DMS153 treated with DMSO at 0.1 percent for 48 hours (cell line): ENCODE measurements around the gene TSPAN9.

ENCODE experiments used
- DNase-seq: peaks from one replicate; lab custom pipeline; 2025; ENCODE audit not compliant: unreplicated experiment; lab: John Stamatoyannopoulos, UW

TSPAN9 gene

GRCh38 chr12:3265406-3265805 is 188.2 kb downstream of the TSPAN9 start:
- no peak for DNase-seq

GRCh38 chr12:3266638-3267037 is 189.5 kb downstream of the TSPAN9 start:
- DNase-seq, result no peak

DNA sequence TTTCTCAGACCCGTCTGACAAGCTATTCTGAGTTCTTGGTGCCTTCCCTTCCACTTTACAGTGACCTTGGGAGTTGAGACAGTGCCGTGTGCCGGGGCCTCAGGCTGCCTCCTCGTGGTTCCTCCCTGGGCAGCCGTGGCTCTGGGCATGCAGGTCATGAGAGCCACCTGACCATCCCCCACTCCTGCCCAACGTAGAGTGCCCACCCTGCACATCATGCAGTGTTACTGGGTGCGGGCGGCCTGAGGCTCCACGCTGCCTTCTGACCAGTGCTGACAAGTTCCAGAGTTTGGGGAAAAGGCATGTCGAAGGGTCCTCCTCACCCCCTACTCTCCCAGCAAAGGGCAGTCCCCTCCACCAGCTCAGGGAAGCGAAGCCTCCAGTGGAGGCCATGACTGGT is 190.5 kb downstream of the TSPAN9 start:
- DNase-seq, result no peak

- DNase-seq, result no peak
Observed at GRCh38 chr12:3269594-3269993, 192.4 kb downstream of the TSPAN9 start.

- no peak for DNase-seq
Observed at GRCh38 chr12:3271146-3271545, 194.0 kb downstream of the TSPAN9 start.

GRCh38 chr12:3271639-3272038 is 194.5 kb downstream of the TSPAN9 start:
- no peak for DNase-seq

GRCh38 chr12:3272958-3273357 is 195.8 kb downstream of the TSPAN9 start:
- DNase-seq, result no peak

DNA sequence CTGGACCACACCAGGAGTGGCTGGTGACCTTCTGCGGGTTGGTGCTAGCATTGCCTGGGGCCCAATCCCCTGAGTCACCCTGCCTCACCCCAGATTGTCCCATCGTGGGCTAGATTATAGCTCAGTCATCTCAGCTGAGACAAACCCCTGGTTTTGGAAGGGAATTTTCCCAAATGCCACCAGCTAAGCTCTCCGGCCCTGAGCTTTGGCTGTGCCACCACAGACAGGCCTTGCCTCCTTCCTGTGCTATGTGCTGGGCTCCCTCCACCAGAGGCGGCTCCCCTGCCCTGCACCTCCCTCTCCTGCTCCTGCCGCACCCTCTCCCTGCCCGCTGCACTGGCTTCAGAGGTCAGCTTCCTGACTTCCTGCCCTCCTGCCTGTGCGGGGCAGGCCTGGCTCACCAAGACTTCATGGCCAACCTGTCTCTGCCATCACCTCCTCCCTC is 196.3 kb downstream of the TSPAN9 start:
- DNase-seq, result no peak

DNA sequence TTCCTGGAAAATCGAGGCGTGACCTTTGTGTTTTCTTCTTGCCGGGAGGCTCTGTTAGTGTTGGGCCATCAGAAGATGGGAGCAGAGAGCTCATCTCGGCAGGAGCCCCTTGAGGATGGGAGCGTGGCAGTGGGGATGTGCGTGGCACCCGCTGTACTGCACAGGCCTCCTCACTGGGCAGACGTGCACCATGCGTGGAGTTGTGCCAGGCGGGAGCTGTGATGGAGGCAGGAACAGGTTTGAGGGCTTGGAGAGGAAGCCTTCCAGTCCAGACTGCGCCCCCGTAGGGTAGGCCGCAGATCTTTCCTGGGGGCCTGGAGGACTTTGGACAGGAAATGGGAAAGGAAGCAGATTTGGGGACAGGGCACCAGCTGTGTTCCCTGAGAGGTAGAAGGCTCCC is 197.5 kb downstream of the TSPAN9 start:
- no peak for DNase-seq

GRCh38 chr12:3275171-3276041 is 198.2 kb downstream of the TSPAN9 start:
- DNase-seq, result peak; percentile 68

DNA sequence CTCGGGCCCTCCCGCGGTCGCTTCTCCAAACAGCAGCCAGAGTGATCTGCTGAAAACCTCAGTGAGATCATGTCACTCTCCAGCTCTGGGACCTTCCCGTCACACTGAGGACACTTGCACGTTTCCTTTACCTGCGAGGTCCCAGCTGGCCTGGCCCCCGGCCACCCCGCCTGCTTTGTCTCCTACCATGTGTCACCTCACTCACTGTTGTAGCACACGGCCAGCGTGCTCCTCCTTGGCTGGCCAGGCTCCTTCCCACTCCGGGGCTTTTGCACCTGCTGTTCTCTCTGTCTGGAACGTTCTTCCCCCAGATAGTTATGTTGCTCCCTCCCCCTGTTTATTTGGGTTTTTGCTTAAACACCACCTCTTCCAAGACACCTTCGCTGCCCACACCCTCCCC is 199.0 kb downstream of the TSPAN9 start:
- no peak for DNase-seq

DNA sequence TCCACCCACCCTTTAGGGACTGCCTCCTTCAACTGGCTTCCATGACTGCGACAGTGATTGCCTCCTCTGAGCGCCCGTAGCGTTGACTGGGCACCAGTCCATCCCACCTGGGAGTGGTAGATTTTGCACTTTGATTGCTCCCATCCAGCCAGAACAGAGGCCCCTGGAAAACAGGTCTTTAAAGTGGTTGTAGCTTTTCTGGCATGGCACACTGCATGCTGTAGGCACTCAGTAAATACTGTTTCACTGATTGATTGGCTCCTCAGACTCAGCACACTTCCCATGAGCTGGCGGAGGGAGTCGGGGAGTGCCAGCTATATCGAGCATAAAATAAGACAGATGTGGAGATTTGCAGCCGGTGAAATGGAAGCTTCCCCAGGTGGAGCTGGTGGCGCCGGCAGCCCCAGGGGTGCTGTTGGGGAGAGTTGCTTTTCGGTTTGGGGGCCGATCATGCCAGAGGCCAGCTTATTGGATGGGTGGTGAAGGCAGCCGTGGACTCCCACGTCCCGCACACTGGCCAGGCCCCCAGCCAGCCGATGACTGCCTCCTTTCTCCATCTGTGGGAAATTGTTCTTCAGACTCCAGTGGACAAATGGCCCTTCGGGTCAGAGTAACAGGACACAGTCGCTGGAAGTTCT is 200.2 kb downstream of the TSPAN9 start:
- no peak for DNase-seq

- DNase-seq, result no peak
Observed at GRCh38 chr12:3278681-3279414, 201.7 kb downstream of the TSPAN9 start.

DNA sequence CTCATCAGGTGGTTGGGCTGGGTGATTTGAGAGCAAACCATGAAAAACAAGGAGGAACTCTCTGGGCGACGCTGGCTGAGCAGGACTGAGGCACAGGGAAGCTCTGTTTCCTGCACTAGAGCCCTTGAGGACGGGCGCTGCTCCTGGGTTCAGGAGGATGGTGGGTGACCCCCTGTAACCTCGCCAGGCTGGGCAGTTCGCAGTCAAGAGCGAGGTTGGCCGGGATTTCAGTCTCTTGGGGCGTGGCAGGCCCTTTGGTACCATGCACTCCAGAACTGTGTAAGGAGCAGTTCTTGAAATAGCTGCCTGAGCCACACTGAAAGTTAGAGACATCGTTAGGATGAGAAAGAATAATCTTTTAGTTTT is 202.2 kb downstream of the TSPAN9 start:
- DNase-seq, result no peak

- DNase-seq, result no peak
Observed at GRCh38 chr12:3279832-3280231, 202.7 kb downstream of the TSPAN9 start.

- no peak for DNase-seq
Observed at GRCh38 chr12:3280967-3281366, 203.8 kb downstream of the TSPAN9 start.

DNA sequence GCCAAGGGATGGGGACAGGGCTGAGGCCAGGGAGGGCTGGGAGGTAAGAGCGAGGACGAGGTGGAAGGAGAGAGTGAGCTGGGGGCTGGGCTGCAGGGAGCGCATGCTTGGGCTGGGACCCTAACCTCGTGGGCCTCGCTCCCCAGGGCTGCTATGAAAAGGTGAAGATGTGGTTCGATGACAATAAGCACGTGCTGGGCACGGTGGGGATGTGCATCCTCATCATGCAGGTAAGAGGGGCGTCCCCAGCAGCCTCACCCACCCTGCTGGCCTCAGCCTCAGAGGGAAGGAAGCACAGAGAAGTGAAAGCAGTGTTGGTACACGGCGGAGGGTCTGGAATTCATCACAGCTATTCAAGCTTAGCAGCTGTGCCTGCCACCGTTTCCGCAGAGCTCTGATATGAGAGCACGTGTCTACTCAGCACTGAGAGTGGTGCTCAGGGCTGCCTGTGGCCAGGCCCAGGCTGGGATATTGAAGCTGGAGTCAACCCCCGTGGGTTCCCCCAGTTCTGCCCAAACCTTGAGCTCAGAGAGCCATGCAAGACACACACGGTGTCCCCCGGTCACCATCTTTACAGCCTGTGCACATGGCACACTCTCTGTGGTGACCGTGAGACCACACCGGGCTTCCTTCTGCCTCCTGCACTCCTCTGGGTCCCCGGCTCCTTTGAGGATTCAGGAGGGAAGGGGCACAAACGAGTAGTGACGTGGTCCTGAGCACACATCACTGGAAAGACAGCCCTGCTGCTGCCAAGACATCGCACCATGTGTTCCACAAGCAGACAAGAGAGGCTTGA is 204.6 kb downstream of the TSPAN9 start:
- DNase-seq, result no peak

DNA sequence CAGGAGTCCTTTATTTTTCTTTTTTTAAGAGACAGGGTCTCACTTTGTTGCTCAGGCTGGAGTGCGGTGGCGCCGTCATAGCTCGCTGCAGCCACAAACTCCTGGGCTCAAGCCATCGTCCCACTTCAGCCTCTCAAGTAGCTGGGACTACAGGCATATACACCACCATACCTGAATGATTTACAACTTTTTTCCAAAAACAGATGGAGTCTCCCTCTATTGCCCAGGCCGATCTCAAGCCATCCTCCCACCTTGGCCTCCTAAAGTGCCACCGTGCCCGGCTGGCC is 205.1 kb downstream of the TSPAN9 start:
- DNase-seq, result no peak

DNA sequence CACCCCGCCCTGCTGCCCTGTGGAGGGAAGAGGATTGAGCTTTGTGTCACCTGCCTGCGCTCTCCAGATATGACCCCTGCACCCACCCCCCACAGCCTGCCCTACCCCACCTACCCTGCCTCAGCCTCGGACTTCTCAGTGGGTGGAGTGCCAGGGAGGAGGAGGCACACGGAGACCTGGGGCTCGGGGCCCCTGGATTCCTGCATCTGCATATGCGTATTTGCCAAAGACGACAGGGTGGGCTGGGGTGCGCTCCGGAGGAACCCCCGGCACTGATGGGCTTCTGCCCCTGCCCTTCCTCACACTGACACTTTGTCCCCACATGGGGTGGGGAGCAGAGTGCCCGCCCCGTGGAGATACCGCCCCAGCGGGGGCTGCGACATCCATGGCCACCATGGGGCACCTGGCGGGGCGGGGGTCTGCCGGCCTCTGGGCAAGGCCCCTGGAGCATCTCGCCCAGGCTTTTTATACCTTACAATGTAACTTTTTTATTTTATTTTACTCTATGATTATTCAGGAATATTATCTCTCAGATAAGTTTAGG is 206.0 kb downstream of the TSPAN9 start:
- no peak for DNase-seq

GRCh38 chr12:3284405-3284804 is 207.2 kb downstream of the TSPAN9 start:
- DNase-seq, result no peak

DNA sequence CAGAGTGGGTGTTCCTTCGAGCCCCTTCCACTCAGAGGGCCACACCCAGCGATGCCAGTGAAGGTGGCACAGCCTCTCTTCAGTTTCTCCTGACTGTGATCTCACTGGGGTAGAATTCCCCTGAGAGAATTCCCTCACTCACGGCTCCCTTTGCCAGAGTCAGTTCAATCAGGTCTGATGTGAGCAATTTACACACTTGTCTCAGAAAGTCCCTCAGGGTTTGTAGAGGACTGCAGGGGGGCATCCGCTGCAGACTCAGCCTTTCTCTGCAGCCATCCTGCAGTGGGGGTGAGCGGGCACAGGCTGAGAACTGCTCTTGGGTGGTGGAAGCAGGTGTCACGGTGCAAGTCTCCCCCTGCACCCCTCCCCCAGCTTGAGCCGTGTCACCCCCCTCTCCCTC is 208.4 kb downstream of the TSPAN9 start:
- DNase-seq, result no peak
